Stimulated activated CD8-positive, alpha-beta memory T cell treated with anti-CD3 and anti-CD28 coated beads, Interleukin-7, amount 100 ng/mL, for 4 hours (primary cell): ENCODE measurements around the gene ABCB8.

ENCODE experiments used
- DNase-seq, 2 donors: peaks; one replicate each; pipeline ENCODE4 v3.0.0-alpha.2; 2020; ENCODE audit warnings: low read depth in 2 of 2

Gene ABCB8

GRCh38 chr7:151087245-151088018, 59.2 kb downstream of the ABCB8 start:
- no peak for DNase-seq

- no peak for DNase-seq
Measured at GRCh38 chr7:151088019-151088855, 60.0 kb downstream of the ABCB8 start.

- no peak for DNase-seq
Measured at GRCh38 chr7:151088856-151089699, 60.8 kb downstream of the ABCB8 start.

- DNase-seq = no peak
Measured at GRCh38 chr7:151089893-151090730, 61.9 kb downstream of the ABCB8 start.

GRCh38 chr7:151091003-151091402, 62.8 kb downstream of the ABCB8 start:
- DNase-seq = no peak

GRCh38 chr7:151091431-151091830, 63.2 kb downstream of the ABCB8 start:
- DNase-seq = no peak

GRCh38 chr7:151091988-151092387, 63.7 kb downstream of the ABCB8 start:
- no peak for DNase-seq

GRCh38 chr7:151093748-151094147, 65.5 kb downstream of the ABCB8 start:
- no peak for DNase-seq

GRCh38 chr7:151094675-151095074, 66.4 kb downstream of the ABCB8 start:
- DNase-seq = no peak

GRCh38 chr7:151095123-151095797, 67.0 kb downstream of the ABCB8 start:
- no peak for DNase-seq

GRCh38 chr7:151095828-151096475, 67.7 kb downstream of the ABCB8 start:
- DNase-seq = no peak
